HG03039 (cell line): Measurements from ENCODE around the gene TXN.

Experiments used
- ATAC-seq: cut with Tn5 transposase; IDR thresholded peaks from one replicate; pipeline ENCODE4 v1.9.1; 2021; ENCODE audit warnings: mild to moderate bottlenecking, moderate library complexity; ENCODE audit not compliant: unreplicated experiment

The TXN gene

DNA sequence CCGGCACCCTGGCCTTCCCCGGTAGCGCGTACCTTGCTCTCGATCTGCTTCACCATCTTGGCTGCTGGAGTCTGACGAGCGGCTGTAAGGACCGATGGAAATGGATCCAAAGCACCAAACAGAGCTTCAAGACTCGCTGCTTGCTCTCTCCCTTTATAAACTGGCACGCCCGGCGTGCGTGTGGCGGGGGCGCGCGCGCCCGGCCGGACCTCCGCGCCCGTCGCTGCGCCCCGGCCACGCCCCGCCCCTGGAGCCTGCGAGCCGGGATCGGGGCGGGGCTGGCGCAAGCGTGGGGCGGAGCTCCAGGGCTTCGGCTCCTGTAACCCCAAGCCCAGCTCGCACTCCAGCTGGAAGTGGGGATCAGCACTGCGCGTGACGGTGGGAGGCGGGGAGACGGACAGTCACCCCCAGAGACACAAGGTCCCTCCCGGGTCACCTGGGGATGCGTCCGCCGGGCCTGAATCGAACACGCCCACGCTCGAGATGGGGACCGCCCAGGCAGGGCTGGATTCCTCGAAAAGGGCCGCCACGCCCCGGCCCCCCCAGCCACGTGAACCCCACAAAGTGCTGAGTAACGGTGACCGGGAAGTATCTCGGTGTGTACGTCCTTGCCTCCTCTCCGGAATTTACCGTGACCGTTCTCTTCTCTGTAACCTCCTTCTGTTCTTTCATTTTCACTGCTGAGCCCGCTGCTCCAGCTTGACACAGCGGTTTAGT, at the start of gene TXN:
Gene TXN, minus strand, starts transcription at position 128 of the 717 bp plus-strand sequence. Its CDS starts 72 bp downstream, at position 56.
- ATAC-seq, result peak; percentile 72

DNA sequence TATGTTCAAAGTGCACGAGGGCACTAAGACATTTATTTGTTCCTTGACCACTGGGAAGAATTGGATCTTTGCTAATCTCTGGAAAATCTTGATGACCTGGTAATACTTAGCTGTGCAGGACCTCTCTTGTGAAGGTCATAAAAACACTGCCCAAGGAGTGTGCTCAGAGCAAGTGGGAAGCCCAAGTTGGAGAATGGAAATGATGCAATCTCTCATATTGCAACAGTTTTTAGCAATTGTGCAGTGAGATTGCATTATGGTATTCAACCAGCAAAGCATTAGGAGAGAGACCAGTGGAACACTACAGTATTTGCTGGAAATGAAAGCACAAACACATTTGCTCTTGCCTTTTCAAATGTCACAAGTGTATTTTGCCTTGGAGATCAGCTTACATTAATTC, 46.8 kb upstream of the TXN start:
- no peak for ATAC-seq

DNA sequence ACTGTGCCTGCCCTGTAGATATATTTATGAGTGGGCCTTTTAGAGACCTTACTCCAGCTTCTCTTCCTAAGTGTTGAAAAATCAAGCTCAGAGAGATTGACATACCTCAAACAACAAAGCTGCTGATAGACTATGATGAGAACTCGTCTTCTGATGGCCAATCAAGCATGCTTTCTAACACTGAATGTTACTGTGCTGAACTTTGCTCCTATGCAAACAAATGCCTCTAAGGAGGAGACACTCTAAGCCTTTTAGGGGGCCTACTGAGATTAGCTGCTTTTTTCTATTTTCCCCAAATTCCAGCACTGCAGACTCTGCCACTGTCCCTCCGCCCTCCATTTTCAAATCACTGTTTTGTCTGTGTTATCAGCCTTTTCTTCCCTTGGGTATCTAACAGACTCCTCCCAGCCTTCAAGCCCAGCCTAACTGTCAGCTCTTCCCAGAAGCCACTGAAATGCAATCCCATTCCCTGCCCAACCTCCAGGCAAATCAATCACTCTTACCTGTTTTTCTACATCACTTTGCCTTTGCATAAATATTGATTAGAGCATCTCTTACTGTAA, 41.8 kb upstream of the TXN start:
- no peak for ATAC-seq

DNA sequence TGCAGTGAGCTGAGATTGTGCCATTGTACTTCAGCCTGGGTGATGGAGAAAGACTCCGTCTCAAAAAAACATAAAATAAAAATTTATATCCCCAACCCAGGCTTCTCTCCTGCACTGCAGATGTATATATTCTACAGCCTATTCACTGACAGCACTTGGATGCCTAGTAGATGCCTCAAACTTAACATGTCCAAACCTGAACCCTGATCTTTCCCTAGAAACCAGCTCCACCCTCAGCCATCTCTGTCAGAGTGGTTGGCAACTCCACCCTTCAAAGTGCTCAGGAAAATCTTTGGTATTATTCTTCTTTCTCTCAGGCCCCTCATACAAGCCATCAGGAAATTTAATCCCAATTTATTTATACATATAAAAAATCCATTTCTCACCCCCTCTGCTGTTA, 36.9 kb upstream of the TXN start:
- ATAC-seq, result no peak

DNA sequence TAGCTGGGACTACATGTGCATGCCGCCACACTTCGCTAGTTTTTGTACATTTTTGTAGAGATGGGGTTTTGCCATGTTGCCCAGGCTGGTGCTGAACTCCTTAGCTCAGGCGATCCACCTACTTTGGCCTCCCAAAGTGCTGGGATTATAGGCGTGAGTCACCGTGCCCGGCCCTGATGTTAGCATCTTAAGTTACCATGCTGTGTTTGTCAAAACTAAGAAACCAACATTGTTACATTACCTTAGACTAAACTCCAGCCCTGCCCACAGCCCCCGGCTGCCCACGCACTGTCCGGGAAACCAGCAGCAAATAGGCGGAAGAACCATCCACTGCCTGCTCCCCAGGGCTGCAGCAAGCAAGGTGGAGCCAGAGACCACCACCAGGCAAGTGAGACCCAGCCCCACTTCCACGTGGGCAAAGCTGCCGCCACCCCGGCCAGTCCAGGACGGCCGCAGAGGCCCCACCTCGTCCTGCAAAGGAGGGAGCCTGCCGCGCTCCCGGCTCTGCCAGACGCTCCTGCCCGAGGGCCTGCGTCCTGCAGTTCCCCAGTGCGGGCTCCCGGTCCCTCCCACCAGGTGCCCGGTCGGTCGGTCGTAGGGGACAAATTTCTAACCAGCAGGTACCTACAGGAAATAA, 35.7 kb upstream of the TXN start:
- no peak for ATAC-seq

DNA sequence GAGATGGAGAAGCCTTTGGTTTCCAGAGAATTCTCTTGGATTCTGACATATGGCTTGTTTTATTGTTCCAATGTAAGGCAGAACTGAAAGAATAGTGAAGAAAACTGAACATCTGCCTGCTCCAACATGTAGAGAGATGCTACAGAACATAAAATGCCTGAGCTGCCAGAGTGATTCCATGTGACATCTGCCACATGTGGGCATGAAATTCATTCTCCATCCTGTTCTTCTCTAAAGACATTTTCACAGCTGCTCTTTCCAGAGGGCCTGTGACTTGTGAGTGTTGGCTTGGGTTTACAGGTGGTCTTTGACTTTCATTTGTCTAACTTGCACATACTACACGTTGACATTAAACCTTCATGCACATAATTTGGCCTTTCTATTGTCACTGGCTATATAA, 33.7 kb upstream of the TXN start:
- ATAC-seq, result no peak

DNA sequence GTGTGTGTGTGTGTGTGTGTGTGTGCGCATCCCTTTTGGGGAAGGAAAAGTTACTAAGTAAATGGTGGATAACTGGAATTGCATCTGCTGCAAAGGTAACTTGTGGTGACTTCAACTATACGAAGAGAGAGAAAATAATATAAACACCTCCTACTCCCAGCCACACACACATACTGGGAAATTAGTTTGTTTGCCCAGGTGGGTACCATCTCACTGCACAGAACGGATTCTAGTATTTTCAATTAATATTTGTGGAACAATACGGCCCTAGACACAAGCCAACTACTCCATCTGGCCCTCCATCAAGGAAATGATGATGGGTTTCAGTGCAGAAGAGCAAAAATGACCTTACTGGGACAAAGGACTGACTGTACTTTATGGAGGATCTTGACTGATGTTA, 32.2 kb upstream of the TXN start:
- ATAC-seq, result no peak

DNA sequence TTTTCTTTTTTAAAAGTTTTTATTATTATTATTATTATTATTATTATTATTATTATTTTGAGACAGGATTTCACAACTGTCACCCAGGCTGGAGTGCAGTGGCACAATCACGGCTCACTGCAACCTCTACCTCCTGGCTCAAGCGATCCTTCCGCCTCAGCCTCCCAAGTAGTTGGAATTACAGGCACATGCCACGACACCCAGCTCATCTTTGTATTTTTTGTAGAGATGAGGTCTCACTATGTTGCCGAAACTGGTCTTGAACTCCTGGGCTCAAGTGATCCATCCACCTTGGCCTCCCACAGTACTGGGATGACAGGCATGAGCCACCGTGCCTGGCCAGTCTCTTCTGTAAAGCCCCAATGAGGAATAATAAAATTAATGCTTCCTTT, 31.0 kb upstream of the TXN start:
- no peak for ATAC-seq

DNA sequence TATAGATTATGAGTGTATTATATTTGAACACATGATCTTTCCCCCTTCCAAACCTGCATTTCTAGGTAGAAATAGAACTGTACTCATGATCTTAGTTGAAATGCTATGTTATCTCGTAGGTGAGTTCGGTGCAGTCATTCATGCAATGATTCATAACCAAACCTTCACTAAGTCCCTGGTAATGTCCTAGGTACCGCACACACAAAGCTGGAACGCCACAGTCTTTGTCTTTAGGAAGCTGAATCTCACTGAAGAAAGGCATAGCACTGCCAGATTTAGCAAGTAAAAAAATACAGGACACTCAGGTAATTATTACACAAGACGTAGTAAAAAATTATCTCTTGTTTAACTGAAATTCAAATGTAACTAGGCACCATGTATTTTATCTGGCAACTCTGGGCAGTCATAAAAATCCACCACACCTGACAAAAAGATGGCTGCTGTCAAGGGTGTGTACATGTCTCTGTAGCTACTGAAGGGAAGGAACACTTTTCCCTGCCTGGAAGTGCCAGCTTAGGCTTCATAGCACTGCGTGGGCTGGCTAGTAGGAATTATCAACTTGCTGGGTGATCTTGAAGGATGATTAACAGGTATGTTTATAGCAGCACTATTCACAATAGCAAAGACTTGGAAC, 28.0 kb upstream of the TXN start:
- no peak for ATAC-seq

DNA sequence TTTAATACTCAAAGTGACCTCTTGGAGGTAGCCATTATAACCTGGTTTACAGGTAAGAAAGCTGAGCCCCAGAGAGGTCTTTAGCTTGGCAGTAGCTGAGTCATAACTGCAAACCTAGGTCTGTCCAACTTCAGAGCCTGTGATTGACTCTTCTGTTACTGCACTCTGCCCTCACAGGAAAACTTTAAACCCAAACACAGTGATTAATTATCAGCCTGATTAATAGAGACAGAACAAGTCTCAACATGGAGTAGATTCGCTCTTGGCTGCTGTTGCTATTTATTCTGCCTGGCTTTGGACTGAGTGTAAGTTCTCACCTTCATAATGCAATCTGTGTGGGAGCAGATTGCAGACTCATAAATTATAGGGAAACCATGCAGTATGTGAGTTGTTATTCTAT, 27.4 kb upstream of the TXN start:
- no peak for ATAC-seq

DNA sequence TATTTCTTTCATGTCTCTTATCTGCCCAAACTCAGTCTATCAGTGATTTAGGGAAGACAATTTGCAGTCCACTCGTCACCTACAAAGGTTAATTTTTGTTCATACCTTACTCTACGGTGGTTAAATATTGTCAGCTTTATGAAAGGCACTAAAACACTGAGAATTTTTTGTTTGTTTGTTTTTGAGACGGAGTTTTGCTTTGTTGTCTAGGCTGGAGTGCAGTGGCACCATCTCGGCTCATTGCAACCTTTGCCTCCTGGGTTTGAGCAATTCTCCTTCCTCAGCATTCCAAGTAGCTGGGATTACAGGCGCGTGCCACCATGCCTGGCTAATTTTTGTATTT, 26.4 kb upstream of the TXN start:
- ATAC-seq, result no peak

DNA sequence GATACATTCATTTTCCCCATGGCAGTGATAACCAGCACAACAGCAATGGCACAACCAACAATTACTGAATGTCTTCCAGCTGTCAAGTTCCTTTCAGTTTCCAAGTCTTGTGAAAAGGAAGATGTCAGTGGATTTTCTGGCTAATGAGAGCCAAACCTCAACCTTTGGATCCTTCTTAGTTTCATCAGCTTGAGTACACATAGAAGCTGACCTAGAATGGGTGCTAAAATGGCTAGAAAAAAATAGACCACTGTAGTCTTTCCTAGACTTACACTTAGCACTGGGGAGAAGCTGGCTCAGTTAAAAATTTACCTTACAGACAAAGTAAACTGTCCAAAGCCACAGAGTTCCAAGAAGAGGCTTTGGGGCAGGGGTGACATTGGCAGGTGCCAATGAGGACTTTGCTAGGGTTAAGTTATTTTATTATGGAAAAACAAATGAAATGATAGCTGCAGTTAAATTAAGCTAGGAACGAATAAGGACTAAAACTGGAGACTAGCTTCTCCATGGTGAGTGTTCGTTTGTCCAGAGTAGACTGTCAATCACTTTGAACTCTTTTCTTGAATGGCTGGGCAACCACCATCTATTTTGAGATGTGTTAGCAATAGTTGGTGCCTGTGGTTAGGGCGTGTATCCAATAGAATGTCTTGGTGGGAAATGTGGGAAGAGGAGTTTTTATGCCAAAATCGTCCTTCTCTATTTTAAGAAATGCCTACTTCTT, 25.9 kb upstream of the TXN start:
- no peak for ATAC-seq

DNA sequence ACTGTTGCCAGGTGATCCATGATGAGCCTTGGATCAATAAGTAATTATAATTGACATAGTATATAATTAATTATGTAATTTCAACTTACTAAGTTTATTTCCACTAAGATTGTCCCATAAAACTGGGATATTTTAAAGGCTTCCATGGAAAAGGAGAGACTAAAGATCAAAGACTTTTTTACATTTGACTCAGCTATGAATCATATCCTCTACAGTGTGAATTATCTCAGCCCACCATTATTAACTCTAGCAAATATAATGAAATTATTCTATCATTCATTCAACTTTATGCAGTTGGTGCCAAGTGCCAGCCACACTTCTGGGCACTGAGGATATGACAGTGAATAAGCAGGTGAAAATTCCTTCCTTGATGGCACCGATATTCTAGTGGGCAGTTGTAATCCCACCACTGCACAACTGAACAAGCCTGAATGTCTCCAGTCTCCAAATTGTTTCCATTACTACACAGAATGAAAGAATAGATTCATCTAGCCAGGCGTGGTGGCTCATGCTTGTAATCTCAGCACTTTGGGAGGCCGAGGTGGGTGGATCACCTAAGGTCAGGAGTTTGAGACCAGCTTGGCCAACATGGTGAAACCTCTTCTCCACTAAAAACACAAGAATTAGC, 21.9 kb upstream of the TXN start:
- ATAC-seq, result no peak

DNA sequence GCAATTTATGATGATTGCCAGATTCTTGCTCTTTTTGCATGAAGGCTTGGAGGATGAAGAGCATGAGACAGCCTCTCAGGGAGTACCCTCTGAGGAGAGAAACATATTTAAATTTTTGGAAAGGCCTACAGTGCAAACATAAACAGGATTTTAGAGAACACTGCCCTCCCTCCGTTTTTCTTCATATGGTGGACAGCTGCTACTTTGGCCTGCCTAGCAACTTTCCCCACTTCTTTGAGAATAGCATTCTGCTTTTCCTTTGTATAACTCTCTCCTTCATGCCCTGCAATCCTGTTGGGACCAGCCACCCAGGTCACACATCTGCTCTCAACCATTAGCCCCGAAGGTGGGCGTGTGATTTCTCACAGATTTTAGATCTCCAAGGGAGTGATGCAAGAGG, 20.5 kb upstream of the TXN start:
- no peak for ATAC-seq

DNA sequence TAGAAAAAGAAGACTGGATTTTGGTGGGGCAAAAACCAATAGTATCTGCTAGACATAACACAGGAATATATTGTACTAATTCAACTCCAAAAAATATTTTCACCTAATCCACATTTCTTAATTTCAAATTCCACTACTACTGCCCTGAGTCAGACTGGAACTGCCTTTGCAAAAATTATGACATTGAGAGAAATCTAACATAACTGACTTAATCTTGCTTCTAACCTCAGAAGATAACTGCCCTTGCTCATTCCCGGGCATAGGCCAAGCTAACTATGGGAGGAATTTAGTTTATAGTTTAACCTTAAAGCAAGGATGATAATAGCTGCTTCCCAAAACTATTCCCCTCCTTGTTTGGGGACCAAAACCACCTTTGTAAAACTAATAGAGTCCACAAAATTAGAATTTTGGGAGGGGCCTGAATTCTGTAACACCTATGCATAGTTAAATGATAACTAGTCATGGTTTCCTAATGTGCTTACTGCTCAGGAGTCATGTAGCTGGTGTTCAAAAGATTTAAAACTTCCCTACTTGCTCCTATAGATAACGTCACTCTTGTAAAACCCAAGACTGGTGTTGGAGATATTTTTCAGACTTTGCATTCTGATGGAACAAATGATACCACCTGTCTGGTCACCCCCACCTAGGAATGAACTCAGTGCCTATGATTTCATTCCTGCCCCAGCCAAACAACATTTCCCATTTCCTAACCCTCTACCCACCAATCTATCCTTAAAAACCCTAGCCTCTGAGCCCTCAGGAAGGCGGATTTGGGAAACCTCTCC, 14.1 kb upstream of the TXN start:
- no peak for ATAC-seq

DNA sequence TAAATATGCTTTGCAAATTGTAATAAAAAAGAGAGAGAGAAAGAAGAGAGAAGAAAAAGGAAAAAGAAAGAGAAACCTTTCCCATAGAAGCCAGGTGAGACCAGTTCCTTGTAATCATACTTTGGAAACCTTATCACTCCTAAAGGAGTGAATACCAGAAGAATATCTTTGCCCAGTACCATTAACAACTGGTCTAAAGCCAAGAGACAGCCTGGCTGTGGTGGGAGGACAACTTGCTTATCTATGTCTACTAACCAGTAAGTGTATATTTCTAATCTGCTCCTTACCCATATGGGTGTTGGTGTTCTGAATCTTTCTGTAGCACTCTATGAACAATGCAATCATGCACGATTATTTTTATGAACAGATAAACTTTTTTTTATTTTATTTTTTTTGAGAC, 10.5 kb upstream of the TXN start:
- no peak for ATAC-seq

DNA sequence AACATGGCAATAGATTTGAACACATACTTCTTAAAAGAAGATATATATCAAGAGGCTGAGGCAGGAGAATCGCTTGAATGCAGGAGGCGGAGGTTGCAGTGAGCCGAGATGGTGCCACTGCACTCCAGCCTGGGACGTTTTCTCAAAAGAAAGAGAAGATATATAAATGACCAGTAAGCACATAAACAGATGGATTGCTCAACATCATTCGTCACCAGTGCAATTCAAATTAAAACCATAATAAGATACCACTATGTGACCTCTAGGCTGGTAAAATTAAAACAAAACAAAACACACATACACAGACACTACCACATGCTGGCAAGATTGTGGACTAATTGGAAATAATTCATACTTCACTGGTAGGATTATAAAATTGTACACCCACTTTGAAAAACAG, 5.3 kb upstream of the TXN start:
- ATAC-seq, result no peak

DNA sequence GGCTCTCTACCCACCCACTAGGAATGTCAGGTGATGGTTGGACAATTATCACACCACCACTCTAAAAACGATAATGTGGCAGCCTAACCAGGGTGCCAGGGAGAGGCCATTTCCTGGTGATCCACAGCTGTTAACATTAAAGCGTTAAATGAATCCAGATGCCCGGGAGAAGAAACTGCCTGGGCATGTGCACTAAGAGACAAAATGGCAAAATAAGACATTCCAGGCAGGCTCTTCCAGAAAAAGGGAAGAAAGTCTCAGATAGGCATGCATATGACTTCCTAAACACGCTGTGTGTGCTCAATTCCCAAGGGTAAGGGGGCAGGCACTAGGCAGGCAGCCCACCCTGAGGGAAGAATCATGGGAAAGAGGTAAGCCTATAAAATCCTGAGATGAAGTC, 4.6 kb upstream of the TXN start:
- no peak for ATAC-seq

DNA sequence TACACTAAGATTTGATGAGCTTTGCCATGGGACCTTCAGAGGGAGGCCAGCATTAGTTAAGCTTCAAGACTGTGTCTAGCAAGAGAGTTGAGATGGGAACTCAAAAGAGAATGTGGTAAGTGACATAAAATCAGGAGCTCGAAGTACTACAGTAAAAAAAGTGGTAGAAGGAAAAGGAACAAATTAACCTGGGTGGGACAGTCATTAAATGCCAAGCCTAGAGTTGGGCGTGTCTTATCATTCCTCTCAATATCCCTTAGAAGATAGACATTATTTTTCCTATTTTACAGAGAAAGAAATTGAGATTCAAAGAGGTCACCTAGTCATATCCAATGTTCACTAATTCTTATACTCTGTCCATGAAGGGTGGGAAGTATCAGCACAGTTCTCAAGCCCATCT, 3.3 kb upstream of the TXN start:
- no peak for ATAC-seq

DNA sequence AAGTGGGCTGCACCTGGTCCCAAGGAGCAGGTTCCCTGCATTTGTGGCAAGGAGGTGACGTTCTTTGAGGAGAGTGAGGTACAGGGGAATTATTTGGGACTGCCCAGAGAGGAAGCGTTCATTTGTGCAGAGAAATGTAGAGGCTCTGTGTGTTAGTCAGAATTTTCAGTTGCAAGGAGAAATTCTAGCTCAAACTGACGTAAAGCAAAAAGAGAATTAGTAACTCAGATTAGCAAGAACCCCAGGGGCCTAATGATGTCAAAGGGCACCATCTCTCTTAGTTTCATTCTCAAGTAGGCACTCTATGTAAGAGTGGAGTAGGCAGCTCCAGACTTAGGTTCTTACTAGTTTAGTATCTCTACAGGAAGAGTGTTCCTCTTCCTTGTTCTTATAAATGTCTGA, 2.4 kb upstream of the TXN start:
- no peak for ATAC-seq
